Esophagus (tissue), 2 donors: ENCODE measurements around the gene RGS3. TPM values are rescaled to one million over a fixed set of nuclear protein-coding genes. Genes with fewer than 3 reads are reported as not detected.

Experiments
- H3K27ac ChIP-seq, 2 donors: one replicate each; pipeline ENCODE4 v1.5.1; 2013; ENCODE audit warnings: low read depth in 2 of 2, mild to moderate bottlenecking in 2 of 2, inconsistent platforms in 1 of 2, low read length in 1 of 2, moderate library complexity in 1 of 2
- H3K27me3 ChIP-seq, 2 donors: one replicate each; pipeline ENCODE4 v1.6.1; 2013; ENCODE audit warnings: low read length in 2 of 2, control low read depth in 1 of 2, mild to moderate bottlenecking in 1 of 2; ENCODE audit not compliant: insufficient read depth in 2 of 2, control insufficient read depth in 1 of 2
- H3K36me3 ChIP-seq, 2 donors: one replicate each; pipeline ENCODE4 v1.6.1; 2013; ENCODE audit warnings: low read length in 1 of 2; ENCODE audit not compliant: control insufficient read depth in 2 of 2, insufficient read depth in 2 of 2
- H3K4me1 ChIP-seq, 2 donors: one replicate each; pipeline ENCODE4 v1.6.1; 2013; ENCODE audit warnings: low read length in 1 of 2; ENCODE audit not compliant: control insufficient read depth in 2 of 2, insufficient read depth in 2 of 2
- H3K4me3 ChIP-seq, 2 donors: one replicate each; pipeline ENCODE4 v1.5.1; 2013; ENCODE audit warnings: low read length in 2 of 2, mild to moderate bottlenecking in 2 of 2, low read depth in 1 of 2, moderate library complexity in 1 of 2
- H3K9me3 ChIP-seq, 2 donors: one replicate each; pipeline ENCODE4 v1.6.1; 2013; ENCODE audit warnings: mild to moderate bottlenecking in 2 of 2, low read depth in 1 of 2, low read length in 1 of 2, moderate library complexity in 1 of 2; ENCODE audit not compliant: control insufficient read depth in 2 of 2, insufficient read depth in 1 of 2
- WGBS, 2 donors: extraction: QIAGEN DNeasy Blood & Tissue Kit; methylation state at CpG; one replicate each; pipeline ENCODE4 v1.1.7; 2013; 5-methylcytosine and 5-hydroxymethylcytosine counted together
- polyA plus RNA-seq, 2 donors: library from polyadenylated mRNA; stranded (reverse); fragments of 200-250 nt; gene quantifications; one replicate each; pipeline ENCODE4 v1.2.3, GENCODE V29; 2013
- donor health status: healthy with polysubstance abuse.
- donor health status: Bipolar disorder and iron deficiency.

The RGS3 gene
- polyA plus RNA-seq, 2 donors: 9.1 to 10.2 TPM

- no peaks in the 10 kb centered on the region for H3K9me3 ChIP-seq
- no peak overlapping the region for H3K4me3 ChIP-seq
- no peaks in the 10 kb centered on the region for H3K27me3 ChIP-seq
- H3K36me3 ChIP-seq: peaks cover 0 to 18% of the 10 kb centered on the region in 2 donors
- 72 to 77% methylated on average over 21 of the region's 21 CpGs for WGBS, 2 donors
- peaks cover 4 to 8% of the 10 kb centered on the region in 2 donors for H3K4me1 ChIP-seq
- peak overlapping the region; percentile 11 to 48 for H3K27ac ChIP-seq
Measured at GRCh38 chr9:113536483-113537228, 73.1 kb downstream of the RGS3 start.

GRCh38 chr9:113537229-113537810 is 73.8 kb downstream of the RGS3 start:
- WGBS, 2 donors: 86 to 89% methylated on average over 7 of the region's 7 CpGs
- no peaks in the 10 kb centered on the region for H3K27me3 ChIP-seq

GRCh38 chr9:113538131-113538530 is 74.6 kb downstream of the RGS3 start:
- 83 to 95% methylated on average over 5 of the region's 5 CpGs for WGBS, 2 donors
- H3K4me3 ChIP-seq: no peak overlapping the region
- H3K9me3 ChIP-seq: no peaks in the 10 kb centered on the region
- H3K4me1 ChIP-seq: peaks cover 4 to 8% of the 10 kb centered on the region in 2 donors
- peaks cover 0 to 16% of the 10 kb centered on the region in 2 donors for H3K36me3 ChIP-seq
- H3K27me3 ChIP-seq: no peaks in the 10 kb centered on the region
- no peak overlapping the region for H3K27ac ChIP-seq

More at GRCh38 chr9:113537229-113537810, 73.8 kb downstream of the RGS3 start:
- Histone ChIP-seq H3K4me3 (no peak overlapping the region), H3K27ac (no peak overlapping the region), H3K9me3 (no peaks in the 10 kb centered on the region), H3K36me3 (peaks cover 0 to 16% of the 10 kb centered on the region in 2 donors), H3K4me1 (peaks cover 4 to 8% of the 10 kb centered on the region in 2 donors)

- no peak overlapping the region for H3K4me3 ChIP-seq
- no peaks in the 10 kb centered on the region for H3K9me3 ChIP-seq
- 94 to 95% methylated on average over 14 of the region's 14 CpGs for WGBS, 2 donors
- peaks cover 0 to 16% of the 10 kb centered on the region in 2 donors for H3K36me3 ChIP-seq
- peaks cover 4 to 8% of the 10 kb centered on the region in 2 donors for H3K4me1 ChIP-seq
- no peak overlapping the region for H3K27ac ChIP-seq
- H3K27me3 ChIP-seq: no peaks in the 10 kb centered on the region
Measured at GRCh38 chr9:113538701-113539430, 75.3 kb downstream of the RGS3 start.

GRCh38 chr9:113540466-113540865 is 76.9 kb downstream of the RGS3 start:
- H3K36me3 ChIP-seq: peaks cover 0 to 16% of the 10 kb centered on the region in 2 donors
- H3K27ac ChIP-seq: no peak overlapping the region
- WGBS, 2 donors: 78 to 79% methylated on average over 6 of the region's 6 CpGs

GRCh38 chr9:113541019-113541900 is 77.7 kb downstream of the RGS3 start:
- Histone ChIP-seq H3K4me1 (peaks cover 3 to 6% of the 10 kb centered on the region in 2 donors), H3K36me3 (peaks cover 0 to 16% of the 10 kb centered on the region in 2 donors), H3K27me3 (no peaks in the 10 kb centered on the region), H3K9me3 (no peaks in the 10 kb centered on the region), H3K4me3 (no peak overlapping the region), H3K27ac (no peak overlapping the region)
- 73 to 75% methylated on average over 12 of the region's 12 CpGs for WGBS, 2 donors

More at GRCh38 chr9:113540466-113540865, 76.9 kb downstream of the RGS3 start:
- no peak overlapping the region for H3K4me3 ChIP-seq
- peaks cover 4 to 8% of the 10 kb centered on the region in 2 donors for H3K4me1 ChIP-seq
- no peaks in the 10 kb centered on the region for H3K9me3 ChIP-seq
- H3K27me3 ChIP-seq: no peaks in the 10 kb centered on the region

- H3K4me3 ChIP-seq: no peak overlapping the region
- no peaks in the 10 kb centered on the region for H3K9me3 ChIP-seq
- H3K4me1 ChIP-seq: peaks cover 0 to 3% of the 10 kb centered on the region in 2 donors
- H3K36me3 ChIP-seq: peaks cover 0 to 12% of the 10 kb centered on the region in 2 donors
- 86 to 89% methylated on average over 7 of the region's 7 CpGs for WGBS, 2 donors
- no peak overlapping the region for H3K27ac ChIP-seq
- H3K27me3 ChIP-seq: no peaks in the 10 kb centered on the region
Measured at GRCh38 chr9:113542006-113542405, 78.5 kb downstream of the RGS3 start.

GRCh38 chr9:113542741-113543140 is 79.2 kb downstream of the RGS3 start:
- Histone ChIP-seq H3K9me3 (no peaks in the 10 kb centered on the region), H3K36me3 (peaks cover 0 to 6% of the 10 kb centered on the region in 2 donors), H3K27ac (no peak overlapping the region), H3K27me3 (no peaks in the 10 kb centered on the region), H3K4me3 (no peak overlapping the region), H3K4me1 (no peaks in the 10 kb centered on the region)
- 79 to 93% methylated on average over 5 of the region's 5 CpGs for WGBS, 2 donors
